Endodermal cell (in vitro differentiated cells): ENCODE data around the gene ZBED5. TPM values are rescaled to one million over a fixed set of nuclear protein-coding genes. Genes with fewer than 3 reads are reported as not detected.
"Not testable (repeated sequence)": the region's sequence is repeated elsewhere in the genome, so short reads cannot be mapped to it uniquely, and the experiment has no call there.

Source experiments
- DNase-seq: peaks from one replicate; pipeline ENCODE4 v3.0.0-alpha.2; 2017
- H3K27ac ChIP-seq: 2 replicates; pipeline ENCODE4 v1.5.1; 2013; ENCODE audit warnings: mild to moderate bottlenecking, low read depth, low read length, moderate library complexity
- H3K27me3 ChIP-seq: 2 replicates; pipeline ENCODE4 v1.6.1; 2013; ENCODE audit warnings: mild to moderate bottlenecking, low read length, moderate library complexity; ENCODE audit not compliant: insufficient read depth, control insufficient read depth, poor library complexity, severe bottlenecking
- H3K36me3 ChIP-seq: 2 replicates; pipeline ENCODE4 v1.7.0; 2013; ENCODE audit warnings: mild to moderate bottlenecking, low read length, moderate library complexity; ENCODE audit not compliant: control insufficient read depth, insufficient read depth
- H3K4me1 ChIP-seq: one replicate; pipeline ENCODE4 v1.7.0; 2013; ENCODE audit warnings: low read length; ENCODE audit not compliant: control insufficient read depth, insufficient read depth
- H3K4me3 ChIP-seq: 2 replicates; pipeline ENCODE4 v1.5.1; 2013; ENCODE audit warnings: mild to moderate bottlenecking, low read length, moderate library complexity
- H3K9ac ChIP-seq: 2 replicates; pipeline ENCODE4 v1.6.1; 2013; ENCODE audit warnings: mild to moderate bottlenecking, low read length, moderate library complexity; ENCODE audit not compliant: poor library complexity, severe bottlenecking; ENCODE audit errors: extremely low read depth
- H3K9me3 ChIP-seq: 2 replicates; pipeline ENCODE4 v1.6.1; 2013; ENCODE audit warnings: mild to moderate bottlenecking, low read length, moderate library complexity; ENCODE audit not compliant: control insufficient read depth
- H3K27ac Mint-ChIP-seq: 2 replicates; pipeline ENCODE4 v1.8.0; 2020; ENCODE audit warnings: mixed read lengths
- H3K27me3 Mint-ChIP-seq: 2 replicates; pipeline ENCODE4 v1.8.0; 2021; ENCODE audit warnings: mild to moderate bottlenecking, mixed read lengths; ENCODE audit not compliant: insufficient read depth
- H3K36me3 Mint-ChIP-seq: 2 replicates; pipeline ENCODE4 v1.8.0; 2020; ENCODE audit warnings: low read depth, mixed read lengths
- H3K4me1 Mint-ChIP-seq: 2 replicates; pipeline ENCODE4 v1.8.0; 2020; ENCODE audit warnings: mixed read lengths
- H3K4me3 Mint-ChIP-seq: 2 replicates; pipeline ENCODE4 v1.8.0; 2020; ENCODE audit warnings: mild to moderate bottlenecking, moderate library complexity, mixed read lengths
- H3K9me3 Mint-ChIP-seq: 2 replicates; pipeline ENCODE4 v1.8.0; 2020; ENCODE audit warnings: mild to moderate bottlenecking, mixed read lengths
- WGBS, 2 experiments: methylation state at CpG; one replicate each; pipeline versions ENCODE4 v1.1.5 to v1.1.7; 2013; ENCODE audit warnings: missing lambda C conversion rate in 2 of 2, mixed read lengths in 1 of 2; ENCODE audit not compliant: insufficient coverage in 1 of 2, insufficient read length in 1 of 2; 5-methylcytosine and 5-hydroxymethylcytosine counted together
- total RNA-seq, 2 donors: library from RNA; stranded (reverse); fragmentation: NEBNext Ultra II Directional in 1 of 2; extraction: Animal tissue kit (Norgen Biotek cat#: 25700) in 1 of 2; gene quantifications; 2 replicates in 1 of 2; 3 replicates in 1 of 2; pipeline ENCODE4 v1.2.1, GENCODE V29; 2021
- TF ChIP-seq, protein P1 (sequence below): fragments of 200-600 bp; sonication (generic); conservative IDR thresholded peaks from 2 replicates; pipeline ENCODE4 v1.5.0; 2021; ENCODE audit warnings: antibody characterized with exemption, mild to moderate bottlenecking

The ZBED5 gene
- total RNA-seq, 2 donors from 2014 or later, result 51.6 to 57.8 TPM

GRCh38 chr11:10838881-10839280 is 19.0 kb downstream of the ZBED5 start:
- Histone ChIP-seq H3K36me3 (no peaks in the 10 kb centered on the region), H3K4me1 (no peaks in the 10 kb centered on the region), H3K27me3 (no peaks in the 10 kb centered on the region), H3K4me3 (no peak overlapping the region), H3K9ac (no peak overlapping the region), H3K9me3 (no peaks in the 10 kb centered on the region), H3K27ac (no peak overlapping the region)
- H3K36me3 Mint-ChIP-seq, result no peaks in the 10 kb centered on the region
- WGBS, 2 experiments, result 57 to 60% methylated on average over 3 of the region's 3 CpGs
- TF ChIP-seq, protein P1, sequence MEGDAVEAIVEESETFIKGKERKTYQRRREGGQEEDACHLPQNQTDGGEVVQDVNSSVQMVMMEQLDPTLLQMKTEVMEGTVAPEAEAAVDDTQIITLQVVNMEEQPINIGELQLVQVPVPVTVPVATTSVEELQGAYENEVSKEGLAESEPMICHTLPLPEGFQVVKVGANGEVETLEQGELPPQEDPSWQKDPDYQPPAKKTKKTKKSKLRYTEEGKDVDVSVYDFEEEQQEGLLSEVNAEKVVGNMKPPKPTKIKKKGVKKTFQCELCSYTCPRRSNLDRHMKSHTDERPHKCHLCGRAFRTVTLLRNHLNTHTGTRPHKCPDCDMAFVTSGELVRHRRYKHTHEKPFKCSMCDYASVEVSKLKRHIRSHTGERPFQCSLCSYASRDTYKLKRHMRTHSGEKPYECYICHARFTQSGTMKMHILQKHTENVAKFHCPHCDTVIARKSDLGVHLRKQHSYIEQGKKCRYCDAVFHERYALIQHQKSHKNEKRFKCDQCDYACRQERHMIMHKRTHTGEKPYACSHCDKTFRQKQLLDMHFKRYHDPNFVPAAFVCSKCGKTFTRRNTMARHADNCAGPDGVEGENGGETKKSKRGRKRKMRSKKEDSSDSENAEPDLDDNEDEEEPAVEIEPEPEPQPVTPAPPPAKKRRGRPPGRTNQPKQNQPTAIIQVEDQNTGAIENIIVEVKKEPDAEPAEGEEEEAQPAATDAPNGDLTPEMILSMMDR, result no peak
- H3K27ac Mint-ChIP-seq, result no peak overlapping the region
- H3K4me3 Mint-ChIP-seq, result no peak overlapping the region
- no peak for DNase-seq
- peaks cover 4% of the 10 kb centered on the region for H3K4me1 Mint-ChIP-seq
- H3K9me3 Mint-ChIP-seq, result peaks cover 3% of the 10 kb centered on the region
- H3K27me3 Mint-ChIP-seq, result peaks cover 5% of the 10 kb centered on the region

DNA sequence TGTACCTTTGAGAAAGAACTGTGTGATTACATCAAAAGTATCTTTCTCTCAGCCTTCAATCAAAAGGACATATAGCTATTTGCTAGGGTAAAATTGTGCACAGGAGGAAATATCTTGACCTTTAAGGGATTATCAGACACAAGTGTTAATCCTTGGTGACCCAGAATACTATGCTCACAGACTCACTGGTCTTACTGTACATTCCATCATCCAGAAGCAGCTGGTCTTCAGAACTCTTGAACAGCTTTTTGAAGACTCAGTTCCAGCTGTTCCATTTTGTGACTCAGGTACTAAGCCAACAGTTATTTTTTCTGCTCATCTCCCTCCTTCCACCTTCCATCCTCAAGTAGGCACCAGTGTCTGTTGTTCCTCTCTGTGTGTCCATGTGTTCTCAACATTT is 19.8 kb downstream of the ZBED5 start:
- H3K4me1 Mint-ChIP-seq, result peaks cover 4% of the 10 kb centered on the region
- no peak overlapping the region for H3K27ac Mint-ChIP-seq
- no peak overlapping the region for H3K4me3 Mint-ChIP-seq
- peaks cover 3% of the 10 kb centered on the region for H3K9me3 Mint-ChIP-seq
- H3K9ac ChIP-seq, result no peak overlapping the region
- no peak overlapping the region for H3K4me3 ChIP-seq
- TF ChIP-seq, protein P1, result no peak
- H3K27me3 Mint-ChIP-seq, result peaks cover 5% of the 10 kb centered on the region
- H3K9me3 ChIP-seq, result no peaks in the 10 kb centered on the region
- H3K27me3 ChIP-seq, result peaks cover under 1% of the 10 kb centered on the region
- no peaks in the 10 kb centered on the region for H3K36me3 ChIP-seq
- H3K27ac ChIP-seq, result no peak overlapping the region
- no peaks in the 10 kb centered on the region for H3K36me3 Mint-ChIP-seq
- no peaks in the 10 kb centered on the region for H3K4me1 ChIP-seq
- DNase-seq, result no peak

DNA sequence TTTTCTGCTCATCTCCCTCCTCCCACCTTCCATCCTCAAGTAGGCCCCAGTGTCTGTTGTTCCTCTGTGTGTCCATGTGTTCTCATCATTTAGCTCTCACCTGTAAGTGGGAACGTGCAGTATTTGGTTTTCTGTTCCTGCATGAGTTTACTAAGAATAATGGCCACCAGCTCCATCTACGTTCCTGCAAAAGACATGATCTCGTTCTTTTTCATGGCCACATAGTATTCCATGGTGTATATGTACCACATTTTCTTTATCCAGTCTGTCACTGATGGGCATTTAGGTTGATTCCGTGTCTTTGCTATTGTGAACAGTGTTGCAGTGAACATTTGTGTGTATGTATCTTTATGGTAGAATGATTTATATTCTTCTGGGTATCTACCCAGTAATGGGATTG is 21.0 kb downstream of the ZBED5 start:
- not testable (repeated sequence) for H3K4me3 Mint-ChIP-seq, H3K4me3 ChIP-seq, DNase-seq, H3K27ac ChIP-seq, H3K9me3 ChIP-seq, H3K4me1 ChIP-seq, H3K27ac Mint-ChIP-seq, H3K9me3 Mint-ChIP-seq, H3K4me1 Mint-ChIP-seq, H3K9ac ChIP-seq, H3K36me3 ChIP-seq, H3K36me3 Mint-ChIP-seq
- peaks cover 11% of the 10 kb centered on the region for H3K27me3 ChIP-seq
- peaks cover 14% of the 10 kb centered on the region for H3K27me3 Mint-ChIP-seq
- whole genome bisulfite sequencing, 2 experiments, result 89 to 91% methylated on average over 4 of the region's 4 CpGs

GRCh38 chr11:10829139-10829538 is 28.7 kb downstream of the ZBED5 start:
- H3K9me3 ChIP-seq, result peaks cover 21% of the 10 kb centered on the region
- H3K4me1 Mint-ChIP-seq, result no peaks in the 10 kb centered on the region
- 92 to 93% methylated on average over 4 of the region's 4 CpGs for WGBS, 2 experiments
- TF ChIP-seq, protein P1, result no peak
- H3K9me3 Mint-ChIP-seq, result peaks cover 19% of the 10 kb centered on the region
- no peak overlapping the region for H3K4me3 Mint-ChIP-seq
- no peak for DNase-seq
- no peaks in the 10 kb centered on the region for H3K36me3 ChIP-seq
- H3K27me3 Mint-ChIP-seq, result peaks cover 18% of the 10 kb centered on the region
- H3K27me3 ChIP-seq, result peaks cover 29% of the 10 kb centered on the region
- no peak overlapping the region for H3K9ac ChIP-seq
- H3K27ac Mint-ChIP-seq, result no peak overlapping the region
- no peak overlapping the region for H3K4me3 ChIP-seq
- H3K4me1 ChIP-seq, result no peaks in the 10 kb centered on the region
- no peaks in the 10 kb centered on the region for H3K36me3 Mint-ChIP-seq
- H3K27ac ChIP-seq, result no peak overlapping the region
